ENCODE measurements around the gene OOSP4A.

GRCh38 chr11:59997800-59998199 is 34.0 kb downstream of the OOSP4A start:
- no peak for TF ChIP-seq POLR2A (IDR thresholded peaks at IDR 0.05)
- no peak for TF ChIP-seq CTCF (IDR thresholded peaks at IDR 0.05)
